ENCODE data around the gene STK17A.

The STK17A gene

DNA sequence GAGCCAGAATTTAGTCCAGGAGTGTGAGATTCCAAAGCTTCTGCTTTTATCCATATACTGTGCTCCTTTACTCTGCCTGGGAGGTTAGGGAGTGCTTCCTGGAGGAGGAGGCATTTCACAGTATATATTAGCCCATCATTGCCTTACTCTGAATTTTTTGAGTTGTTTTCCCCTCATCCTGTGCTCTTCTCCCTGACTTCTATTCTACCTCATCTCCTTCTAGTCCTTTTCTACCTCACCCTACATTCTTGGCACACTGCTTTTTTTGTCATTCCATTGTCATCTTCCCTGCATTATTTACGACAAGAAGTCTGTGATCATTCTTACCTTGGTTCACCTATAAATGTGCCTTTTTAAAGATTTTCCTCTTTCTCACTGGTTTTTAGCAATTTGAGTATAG is 21.3 kb downstream of the STK17A start:
- TF ChIP-seq GATA3 (IDR thresholded peaks at IDR 0.05; ENCODE audit: low read depth, low read length) (no peak), GATA2 (IDR thresholded peaks at IDR 0.05; ENCODE audit: low read depth, low read length) (no peak)

DNA sequence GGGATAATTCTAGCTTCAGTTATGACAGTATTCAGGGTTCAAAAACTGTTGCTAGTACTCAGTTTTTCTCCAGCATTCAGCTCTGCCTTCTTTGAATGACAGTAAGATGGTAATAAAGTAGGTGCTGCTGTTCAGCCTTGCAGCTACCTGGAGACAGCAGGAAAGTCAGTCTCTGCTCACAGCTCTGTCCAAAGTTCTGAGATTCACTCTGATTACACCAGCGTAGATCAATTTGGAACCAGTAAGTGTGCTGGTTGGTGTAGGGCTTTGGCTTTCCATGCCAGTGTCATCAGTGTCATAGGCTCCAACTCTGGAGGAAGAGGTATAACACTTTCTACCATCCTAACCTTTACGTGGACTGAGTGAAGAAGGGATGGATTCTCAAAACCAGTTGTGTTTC is 26.2 kb downstream of the STK17A start:
- TF ChIP-seq GATA2 (IDR thresholded peaks at IDR 0.05; ENCODE audit: low read depth, low read length), result no peak
- TF ChIP-seq GATA3 (IDR thresholded peaks at IDR 0.05; ENCODE audit: low read depth, low read length), result no peak

DNA sequence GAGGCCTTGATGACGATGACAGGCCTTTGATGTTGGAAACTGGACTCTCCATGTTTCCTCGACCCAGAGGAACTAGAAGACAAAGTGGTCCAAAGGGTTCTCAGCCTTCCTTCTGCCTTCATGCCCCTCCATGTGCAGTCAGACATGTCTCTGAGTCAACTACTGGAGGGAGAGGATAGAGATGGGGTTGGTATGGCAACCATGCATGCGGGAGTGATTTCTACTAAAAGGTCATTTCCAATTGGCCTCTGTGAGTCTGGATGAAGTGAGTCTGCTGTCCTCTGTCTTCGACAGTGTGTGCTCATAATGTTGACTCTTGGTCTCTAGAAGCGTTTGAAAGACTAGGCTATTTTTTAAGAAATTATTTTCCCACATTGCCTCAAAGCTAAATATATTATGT is 29.2 kb downstream of the STK17A start:
- TF ChIP-seq GATA2 (IDR thresholded peaks at IDR 0.05; ENCODE audit: low read depth, low read length) (no peak), GATA3 (IDR thresholded peaks at IDR 0.05; ENCODE audit: low read depth, low read length) (no peak)

DNA sequence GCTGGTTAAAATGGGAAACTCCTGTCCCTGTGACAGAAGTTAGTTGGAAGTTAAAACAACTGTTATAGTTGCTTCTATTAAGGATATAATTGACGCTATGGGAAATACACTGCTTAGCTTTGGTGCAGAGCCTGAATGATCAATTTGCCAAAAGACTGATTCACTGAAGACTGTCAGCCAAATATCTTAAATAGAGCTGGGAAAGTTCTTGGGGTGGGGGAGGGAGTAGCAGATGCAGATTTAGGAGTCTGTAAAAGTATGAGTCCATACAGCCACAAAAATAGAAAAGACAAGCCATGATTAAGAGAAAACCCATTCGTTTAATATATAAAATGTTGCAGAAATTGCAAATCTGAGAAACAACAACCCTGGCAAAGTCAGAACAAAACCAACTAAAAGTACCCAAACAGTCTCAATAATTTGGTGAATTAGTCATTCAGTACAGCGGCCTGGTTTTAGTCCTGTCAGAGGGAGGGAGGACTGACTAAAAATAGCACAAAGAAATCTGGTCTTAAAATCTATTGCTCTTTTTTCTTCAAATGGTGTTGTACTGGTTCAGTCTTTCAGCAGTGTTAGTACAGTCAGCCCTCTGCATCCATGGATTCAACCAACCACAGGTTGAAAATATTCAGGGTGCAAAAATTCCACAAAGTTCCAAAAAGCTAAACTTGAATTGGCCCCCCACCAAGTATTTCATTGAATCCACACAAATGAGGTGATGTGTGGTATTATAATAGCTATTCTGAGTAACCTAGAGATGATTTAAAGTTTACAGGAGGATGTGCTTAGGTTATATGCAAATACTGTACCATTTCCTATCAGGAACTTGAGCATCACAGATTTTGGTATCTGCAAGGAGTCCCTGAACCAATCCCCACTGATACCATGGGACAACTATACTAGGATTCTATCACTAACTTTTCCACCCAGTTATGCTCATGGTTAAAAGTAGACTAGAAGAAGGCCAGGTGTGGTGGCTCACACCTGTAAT is 30.0 kb downstream of the STK17A start:
- no peak for TF ChIP-seq GATA2 (IDR thresholded peaks at IDR 0.05; ENCODE audit: low read depth, low read length)
- no peak for TF ChIP-seq GATA3 (IDR thresholded peaks at IDR 0.05; ENCODE audit: low read depth, low read length)

DNA sequence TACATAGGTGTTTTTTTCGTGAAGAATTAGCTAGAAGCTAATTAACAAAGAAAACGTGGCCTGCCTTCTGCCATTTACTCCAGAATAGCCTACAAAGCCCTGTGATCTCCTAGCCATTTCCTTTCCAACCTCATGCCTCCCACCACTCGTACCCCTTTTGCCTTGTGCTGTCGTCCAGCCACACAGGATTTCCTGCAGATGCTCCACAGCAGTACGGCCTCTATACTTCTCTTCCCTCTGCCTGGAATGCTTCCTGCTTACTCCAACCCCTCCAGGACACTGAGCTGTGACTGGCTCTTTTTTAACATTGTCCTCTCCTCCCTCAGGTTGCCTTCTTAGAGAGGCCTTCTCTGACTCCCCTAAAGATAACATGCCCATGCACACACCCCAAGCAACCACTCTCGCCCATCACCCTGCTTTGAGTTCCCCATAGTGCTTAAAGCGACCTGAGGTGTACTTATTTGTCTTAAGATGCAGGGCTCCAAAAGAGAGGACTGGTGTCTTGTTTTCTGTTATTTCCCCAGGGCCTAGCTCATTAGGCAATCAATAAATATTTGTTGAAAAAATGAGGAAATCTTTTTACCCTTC is 32.7 kb downstream of the STK17A start:
- TF ChIP-seq GATA2 (IDR thresholded peaks at IDR 0.05; ENCODE audit: low read depth, low read length) (no peak), GATA3 (IDR thresholded peaks at IDR 0.05; ENCODE audit: low read depth, low read length) (no peak)

DNA sequence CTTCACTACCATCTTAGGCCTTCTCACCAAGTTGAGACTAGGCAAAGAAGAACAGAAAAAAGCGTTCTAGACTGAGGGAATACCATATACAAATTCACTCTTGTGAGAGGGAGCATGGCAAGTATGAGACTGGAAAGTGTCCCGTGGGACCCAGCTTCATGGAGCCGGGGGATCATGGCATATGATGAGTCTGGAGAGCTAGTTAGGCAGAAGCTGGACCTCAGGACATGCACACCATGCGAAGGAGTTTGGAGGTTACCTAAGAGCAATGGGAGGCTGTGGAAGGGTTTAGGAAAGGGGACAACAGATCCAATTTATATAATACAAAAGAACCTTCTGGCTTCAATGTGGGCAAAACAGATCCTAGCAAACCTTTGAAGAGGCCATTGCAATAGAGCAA is 34.1 kb downstream of the STK17A start:
- TF ChIP-seq GATA2 (IDR thresholded peaks at IDR 0.05; ENCODE audit: low read depth, low read length) (no peak), GATA3 (IDR thresholded peaks at IDR 0.05; ENCODE audit: low read depth, low read length) (no peak)

DNA sequence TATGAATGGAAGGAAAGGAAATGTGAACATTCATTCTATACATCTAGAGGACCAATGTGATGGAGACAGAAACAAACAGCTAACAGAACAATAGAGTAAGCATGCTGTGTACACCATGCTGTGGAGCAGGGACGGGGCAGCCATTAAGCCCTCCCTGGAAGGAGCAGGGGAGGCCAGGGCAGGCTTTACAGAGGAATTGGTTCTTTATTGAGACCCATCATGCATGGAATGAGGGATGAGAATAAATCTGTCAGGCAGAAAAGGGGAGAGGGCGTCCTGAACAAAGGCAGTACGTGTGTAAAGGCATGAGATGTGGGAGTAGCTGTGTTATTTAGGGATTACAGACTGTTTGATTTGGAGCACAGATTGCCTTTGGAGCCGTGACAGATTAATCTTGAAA is 35.2 kb downstream of the STK17A start:
- no peak for TF ChIP-seq GATA3 (IDR thresholded peaks at IDR 0.05; ENCODE audit: low read depth, low read length)

DNA sequence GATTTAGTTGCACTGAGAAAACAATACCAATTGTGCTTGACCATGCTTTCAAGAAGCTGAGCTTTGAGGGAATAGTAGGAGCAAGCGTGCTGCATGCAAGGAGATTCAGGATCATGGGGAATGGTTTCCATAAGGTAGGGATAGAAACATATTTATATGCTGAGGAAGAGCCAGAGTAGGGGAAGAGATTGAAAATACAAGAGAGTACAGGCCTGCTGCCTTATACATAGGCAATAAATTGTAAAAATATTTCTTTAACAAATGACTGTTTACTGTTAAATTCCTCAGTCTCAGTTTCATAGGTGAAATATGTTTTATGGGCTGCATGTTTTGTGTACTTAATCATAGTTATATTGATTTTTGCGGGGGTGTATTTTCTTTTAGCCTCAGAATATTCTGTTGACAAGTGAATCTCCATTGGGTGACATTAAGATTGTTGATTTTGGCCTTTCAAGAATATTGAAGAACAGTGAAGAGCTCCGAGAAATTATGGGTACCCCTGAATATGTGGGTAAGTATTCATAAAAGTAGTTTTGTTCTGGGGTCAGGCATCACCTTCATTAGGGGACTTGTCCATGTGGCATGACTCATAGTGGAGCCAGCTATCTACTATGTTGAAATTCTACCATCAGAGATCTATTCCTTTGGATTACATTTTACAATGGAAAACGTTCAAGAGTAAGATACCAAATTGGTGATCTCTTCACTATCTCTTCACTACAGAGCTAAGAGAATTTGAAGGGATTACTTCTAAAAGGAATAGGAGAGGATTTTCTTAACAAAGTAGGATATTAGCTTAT is 36.5 kb downstream of the STK17A start:
- no peak for TF ChIP-seq GATA2 (IDR thresholded peaks at IDR 0.05; ENCODE audit: low read depth, low read length)
- TF ChIP-seq GATA3 (IDR thresholded peaks at IDR 0.05; ENCODE audit: low read depth, low read length), result no peak

DNA sequence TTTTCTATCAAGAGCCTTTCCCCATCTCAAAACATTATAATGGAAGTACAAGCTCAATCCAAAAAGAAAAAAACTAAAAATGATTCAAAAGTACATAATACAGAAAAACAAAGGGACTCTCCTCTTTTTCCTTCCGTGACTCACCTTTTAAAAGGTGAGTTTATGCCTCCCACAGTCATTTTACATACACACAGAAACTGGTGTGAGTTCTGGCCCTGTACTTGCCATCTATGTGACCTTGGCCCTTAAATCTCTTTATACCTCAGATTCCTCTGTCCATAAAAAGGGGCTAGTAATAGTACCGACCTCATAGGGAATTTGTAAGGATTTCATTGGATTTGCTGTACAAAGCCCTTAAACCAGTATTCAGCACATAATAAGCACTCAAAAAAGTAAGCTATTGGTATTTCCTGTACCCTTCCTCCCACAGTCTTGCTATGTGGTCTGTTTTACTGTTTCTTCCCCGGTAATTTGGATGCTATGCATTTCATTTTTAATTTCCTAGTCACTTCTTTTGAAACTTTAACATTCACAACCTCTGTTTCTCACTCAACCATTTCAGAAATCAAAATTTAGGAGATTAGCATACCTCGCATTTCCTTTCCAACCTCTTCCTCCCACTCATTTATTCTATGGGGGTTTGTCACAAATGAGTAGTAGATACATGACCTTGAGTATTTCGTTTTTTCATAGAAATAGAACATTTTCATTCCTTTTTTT is 39.0 kb downstream of the STK17A start:
- TF ChIP-seq GATA2 (IDR thresholded peaks at IDR 0.05; ENCODE audit: low read depth, low read length), result no peak
- no peak for TF ChIP-seq GATA3 (IDR thresholded peaks at IDR 0.05; ENCODE audit: low read depth, low read length)

DNA sequence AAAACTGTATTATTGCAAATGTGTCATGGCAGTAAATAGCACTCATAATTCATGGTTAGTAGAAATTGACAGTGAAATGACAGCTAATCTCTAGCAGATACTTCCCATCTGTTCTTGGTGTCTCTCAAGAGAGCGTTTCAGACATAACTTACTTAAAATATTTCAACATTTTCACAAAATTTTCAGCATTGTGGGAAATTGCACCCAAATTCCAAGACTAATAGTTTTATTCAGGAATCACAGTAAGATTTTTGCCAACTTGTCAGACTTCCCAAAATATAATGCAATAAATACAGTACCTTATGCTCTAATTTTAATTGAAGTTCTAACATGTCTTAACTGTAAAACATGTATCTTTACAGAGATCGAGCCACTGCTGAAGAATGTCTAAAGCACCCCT is 41.2 kb downstream of the STK17A start:
- TF ChIP-seq GATA3 (IDR thresholded peaks at IDR 0.05; ENCODE audit: low read depth, low read length), result no peak
- TF ChIP-seq GATA2 (IDR thresholded peaks at IDR 0.05; ENCODE audit: low read depth, low read length), result no peak

DNA sequence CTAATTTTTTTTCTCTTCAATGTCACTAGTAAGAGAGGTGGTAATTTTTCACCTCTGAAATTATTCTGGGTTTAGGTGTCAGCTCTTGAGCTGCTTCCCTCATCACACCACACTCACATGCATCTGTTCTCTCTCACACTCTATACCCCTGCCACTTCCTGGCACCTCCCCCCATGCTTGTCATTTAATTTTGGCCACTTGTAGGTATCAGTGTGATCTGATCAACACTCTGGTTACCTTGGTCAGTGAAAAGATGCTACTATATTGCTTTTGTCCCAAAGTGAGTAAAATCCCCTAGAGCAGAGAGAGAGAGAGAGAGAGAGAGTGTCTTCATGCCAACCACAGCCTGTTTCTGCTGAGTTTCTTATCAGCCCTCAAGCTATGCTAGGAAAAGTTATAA is 42.5 kb downstream of the STK17A start:
- no peak for TF ChIP-seq GATA3 (IDR thresholded peaks at IDR 0.05; ENCODE audit: low read depth, low read length)
- no peak for TF ChIP-seq GATA2 (IDR thresholded peaks at IDR 0.05; ENCODE audit: low read depth, low read length)

DNA sequence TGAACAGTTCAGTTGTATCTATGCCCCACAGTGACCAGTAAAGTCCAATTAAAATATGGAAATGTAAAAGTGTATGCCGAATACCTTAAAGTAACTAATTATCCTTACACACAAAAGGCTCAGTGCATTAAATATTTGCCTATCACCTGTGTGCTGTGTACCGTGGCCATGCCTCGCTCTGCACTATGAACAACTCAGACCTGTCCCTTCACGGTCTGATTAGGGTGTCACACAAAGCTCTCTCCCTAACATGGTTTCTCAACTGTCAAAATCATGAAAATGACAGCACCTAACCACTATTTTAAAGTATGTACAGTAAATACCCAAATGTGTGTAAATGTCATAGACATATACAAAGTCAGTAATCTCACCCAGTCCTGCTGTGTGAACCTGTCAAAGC is 43.1 kb downstream of the STK17A start:
- TF ChIP-seq GATA3 (IDR thresholded peaks at IDR 0.05; ENCODE audit: low read depth, low read length), result no peak
- no peak for TF ChIP-seq GATA2 (IDR thresholded peaks at IDR 0.05; ENCODE audit: low read depth, low read length)

DNA sequence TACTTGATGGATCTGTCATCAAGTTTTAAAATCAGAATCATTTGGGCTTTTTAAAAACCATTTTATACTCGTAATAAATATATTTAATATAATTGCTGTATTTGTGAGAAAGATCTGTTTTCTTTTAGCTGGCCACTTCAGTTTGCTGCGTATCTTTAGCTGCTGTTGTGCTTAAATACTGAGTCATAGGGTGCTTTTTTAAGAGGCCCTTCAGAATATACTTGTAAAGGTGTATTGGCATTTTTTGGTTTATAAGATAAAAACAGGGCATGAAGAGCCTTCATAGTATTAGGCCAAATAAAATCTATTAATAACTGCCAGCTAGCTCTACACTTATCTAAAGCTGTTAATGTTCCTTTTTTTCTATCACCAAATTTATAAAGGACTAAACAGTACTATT is 43.8 kb downstream of the STK17A start:
- TF ChIP-seq GATA2 (IDR thresholded peaks at IDR 0.05; ENCODE audit: low read depth, low read length) (no peak), GATA3 (IDR thresholded peaks at IDR 0.05; ENCODE audit: low read depth, low read length) (no peak)

DNA sequence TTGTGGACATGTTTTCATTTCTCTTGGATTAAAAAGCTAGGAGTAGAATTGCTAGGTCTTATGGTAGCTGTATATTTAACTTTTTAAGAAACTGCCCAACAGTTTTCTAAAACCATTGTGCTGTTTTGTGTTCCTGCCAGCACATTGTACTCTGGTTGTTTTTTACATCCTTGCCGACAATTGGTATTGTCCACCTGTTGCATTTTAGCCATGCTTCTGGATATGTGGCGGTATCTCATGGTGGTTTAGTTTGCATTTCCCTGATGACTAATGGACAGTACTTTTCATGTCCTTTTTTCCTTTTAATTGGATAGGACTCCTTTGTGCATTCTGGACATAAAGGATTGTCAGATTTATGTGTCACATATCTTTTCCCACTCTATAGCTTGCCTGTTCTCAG is 45.5 kb downstream of the STK17A start:
- TF ChIP-seq GATA2 (IDR thresholded peaks at IDR 0.05; ENCODE audit: low read depth, low read length), result no peak
- TF ChIP-seq GATA3 (IDR thresholded peaks at IDR 0.05; ENCODE audit: low read depth, low read length), result no peak

Data from SH-SY5Y (cell line).